K562 treated with DMSO at 1 percent for 12 hours (cell line): ENCODE results near the gene LYVE1. TPM values are rescaled to one million over a fixed set of nuclear protein-coding genes. Genes with fewer than 3 reads are reported as not detected.

Experiments
- total RNA-seq: library from RNA; unstranded; fragments of 300-600 nt; gene quantifications from 2 replicates; pipeline ENCODE4 v1.2.3, GENCODE V29; 2022; ENCODE audit not compliant: insufficient read depth

LYVE1 gene, protein sequence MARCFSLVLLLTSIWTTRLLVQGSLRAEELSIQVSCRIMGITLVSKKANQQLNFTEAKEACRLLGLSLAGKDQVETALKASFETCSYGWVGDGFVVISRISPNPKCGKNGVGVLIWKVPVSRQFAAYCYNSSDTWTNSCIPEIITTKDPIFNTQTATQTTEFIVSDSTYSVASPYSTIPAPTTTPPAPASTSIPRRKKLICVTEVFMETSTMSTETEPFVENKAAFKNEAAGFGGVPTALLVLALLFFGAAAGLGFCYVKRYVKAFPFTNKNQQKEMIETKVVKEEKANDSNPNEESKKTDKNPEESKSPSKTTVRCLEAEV
- total RNA-seq = not detected in 2 replicates

DNA sequence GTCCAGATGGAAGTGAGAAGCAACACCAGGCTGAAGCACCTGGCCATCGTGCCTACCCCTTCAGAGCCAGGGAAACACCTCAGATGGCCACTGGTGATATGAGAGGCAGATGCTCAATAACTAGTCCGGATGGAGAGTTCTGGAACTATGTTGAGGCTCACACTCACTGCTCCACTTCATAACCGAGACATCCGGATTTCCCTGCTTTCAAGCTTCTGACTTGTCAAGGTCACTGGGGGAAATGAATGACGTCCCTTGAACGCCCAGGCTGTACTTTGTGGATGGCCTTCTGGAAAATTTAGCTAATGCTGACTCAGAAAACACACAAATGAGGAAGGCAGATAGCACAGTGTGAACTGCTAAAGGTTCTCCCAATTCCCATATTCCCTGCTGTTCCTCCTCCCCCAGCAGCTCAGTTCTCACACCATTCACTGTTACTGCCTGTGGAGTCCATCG lies at the start of gene LYVE1:
Gene LYVE1, minus strand, starts transcription at position 180 of the 456 bp plus-strand sequence. Its CDS starts 133 bp downstream, at position 47.

GRCh38 chr11:10540915-10541560 lies 27.4 kb downstream of the LYVE1 start, which contains the start of gene RNF141:
Gene RNF141, minus strand, starts transcription at chr11:10541187. Its CDS starts 7,029 bp downstream, at chr11:10534158.

Other genes with a start within 250 kb of the LYVE1 start
- gene AMPD3, start 113.4 kb downstream of the LYVE1 start, total RNA-seq = 3.9 and 9.2 TPM in 2 replicates
- gene RNF141, start 27.5 kb downstream of the LYVE1 start, total RNA-seq = 9.1 and 14.5 TPM in 2 replicates
- gene IRAG1, start 125.1 kb upstream of the LYVE1 start, total RNA-seq = 0.35 TPM in 1 of 2 replicates, not detected in the other
- gene CTR9, start 182.6 kb upstream of the LYVE1 start, total RNA-seq = 22.0 and 58.6 TPM in 2 replicates
- gene EIF4G2, start 240.3 kb upstream of the LYVE1 start, total RNA-seq = 140 and 420 TPM in 2 replicates